GM19328 (cell line): ENCODE results near the gene TLK2.
"Not testable (repeated sequence)": the region's sequence is repeated elsewhere in the genome, so short reads cannot be mapped to it uniquely, and the experiment has no call there.

Source experiments
- ATAC-seq: cut with Tn5 transposase; IDR thresholded peaks from one replicate; pipeline ENCODE4 v1.9.1; 2021; ENCODE audit warnings: mild to moderate bottlenecking, moderate library complexity; ENCODE audit not compliant: unreplicated experiment

TLK2 gene

DNA sequence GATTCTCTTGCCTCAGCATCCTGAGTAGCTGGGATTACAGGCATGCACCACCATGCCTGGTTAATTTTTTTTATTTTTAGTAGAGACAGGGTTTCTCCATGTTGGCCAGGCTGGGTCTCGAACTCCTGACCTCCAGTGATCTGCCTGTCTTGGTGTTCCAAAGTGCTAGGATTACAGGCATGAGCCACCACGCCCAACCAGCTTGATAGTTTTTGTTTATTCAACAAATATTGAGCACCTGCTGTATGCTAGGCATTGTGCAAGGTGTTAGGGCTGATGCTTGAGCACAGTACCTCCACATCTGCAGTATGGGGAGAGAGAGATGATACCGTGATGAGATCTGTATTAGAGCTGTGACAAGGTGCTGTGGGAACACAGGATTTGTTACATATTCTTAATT lies 3.9 kb downstream of the TLK2 start:
- not testable (repeated sequence) for ATAC-seq

DNA sequence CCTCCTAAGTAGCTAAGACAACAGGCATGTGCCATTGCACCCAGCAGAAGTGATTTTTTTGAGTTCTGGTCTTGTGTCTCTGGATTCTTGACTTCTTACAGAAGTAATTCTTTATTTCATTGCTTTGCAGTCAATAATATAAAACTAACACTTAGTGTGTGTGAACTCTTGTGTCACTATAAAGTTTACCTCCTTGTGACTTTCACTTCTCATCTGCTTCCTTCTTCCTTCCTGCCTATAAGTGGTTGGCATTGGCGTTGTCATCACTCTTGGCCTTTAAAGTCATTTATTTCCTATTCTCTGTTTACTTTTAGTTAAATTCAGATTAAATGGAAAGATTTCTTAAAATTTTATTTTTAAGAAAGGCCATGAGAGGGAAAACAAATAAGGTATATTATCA lies 12.4 kb downstream of the TLK2 start:
- ATAC-seq = not testable (repeated sequence)

DNA sequence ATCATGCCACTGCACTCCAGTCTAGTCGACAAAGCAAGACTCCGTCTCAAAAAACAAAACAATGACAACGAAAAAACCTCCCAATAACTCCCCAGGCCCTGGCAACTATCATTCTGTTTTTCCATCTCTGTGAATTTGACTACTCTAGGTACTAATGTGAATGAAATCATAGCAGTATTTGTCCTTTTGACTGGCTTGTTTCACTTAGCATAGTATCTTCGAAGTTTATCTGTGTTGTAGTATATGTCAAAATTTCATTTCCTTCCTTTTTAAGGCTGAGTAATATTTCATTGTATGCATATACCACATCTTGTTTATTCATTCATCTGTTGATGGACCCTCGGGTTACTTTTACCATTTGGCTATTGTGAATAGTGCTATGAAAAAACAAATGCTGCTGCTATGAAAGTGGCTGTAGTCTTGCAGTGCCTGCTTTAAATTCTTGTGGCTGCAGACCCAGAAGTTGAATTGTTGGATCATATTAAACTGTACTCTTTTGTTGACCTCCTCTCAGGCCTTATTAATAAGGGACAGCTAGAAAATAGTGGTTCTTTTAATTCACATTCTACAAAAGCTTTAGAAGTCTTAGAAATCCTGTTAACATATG lies 14.5 kb downstream of the TLK2 start:
- not testable (repeated sequence) for ATAC-seq

DNA sequence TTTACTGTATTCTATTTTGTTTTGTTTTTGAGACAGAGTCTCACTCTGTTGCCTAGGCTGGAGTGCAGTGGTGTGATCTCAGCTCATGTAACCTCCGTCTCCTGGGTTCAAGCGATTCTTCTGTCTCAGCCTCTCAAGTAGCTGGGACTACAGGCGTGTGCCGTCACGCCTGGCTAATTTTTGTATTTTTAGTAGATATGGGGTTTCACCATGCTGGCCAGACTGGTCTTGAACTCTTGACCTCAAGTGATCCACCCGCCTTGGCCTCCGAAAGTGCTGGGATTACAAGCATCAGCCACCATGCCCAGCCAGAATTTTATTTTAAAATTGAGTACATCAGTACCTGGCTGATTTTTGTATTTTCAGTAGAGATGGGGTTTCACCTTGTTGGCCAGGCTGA lies 15.4 kb downstream of the TLK2 start:
- ATAC-seq = not testable (repeated sequence)

DNA sequence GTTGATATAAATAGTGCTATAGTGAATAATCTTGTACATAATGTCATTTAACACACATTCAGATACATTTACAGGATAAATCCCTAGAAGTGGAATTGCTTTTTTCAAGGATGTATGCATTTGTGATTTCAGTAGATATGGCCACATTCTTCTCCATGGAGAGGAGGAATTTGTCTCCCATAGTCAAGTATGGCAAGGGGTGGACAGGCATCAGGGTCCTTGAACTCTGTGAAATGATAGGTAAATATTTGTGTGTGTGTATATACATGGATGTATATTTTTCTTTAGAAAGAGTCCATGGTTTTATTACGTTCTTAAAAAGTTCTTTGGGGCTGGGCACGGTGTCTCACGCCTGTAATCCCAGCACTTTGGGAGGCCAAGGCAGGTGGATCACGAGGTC lies 17.7 kb downstream of the TLK2 start:
- not testable (repeated sequence) for ATAC-seq

DNA sequence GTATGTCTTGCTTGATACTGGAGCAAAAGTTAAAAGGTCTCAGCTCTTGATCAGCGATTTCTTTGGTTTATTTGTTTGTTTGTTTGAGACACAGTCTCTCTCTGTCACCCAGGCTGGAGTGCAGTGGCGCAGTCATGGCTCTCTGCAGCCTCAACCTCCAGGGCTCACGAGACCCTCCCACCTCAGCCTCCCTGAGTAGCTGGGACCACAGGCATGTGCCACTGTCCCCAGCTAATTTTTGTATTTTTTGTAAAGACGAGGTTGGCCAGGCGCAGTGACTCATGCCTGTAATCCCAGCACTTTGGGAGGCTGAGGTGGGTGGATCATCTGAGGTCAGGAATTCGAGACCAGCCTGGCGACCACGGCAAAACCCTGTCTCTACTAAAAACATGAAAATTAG lies 20.2 kb downstream of the TLK2 start:
- not testable (repeated sequence) for ATAC-seq

DNA sequence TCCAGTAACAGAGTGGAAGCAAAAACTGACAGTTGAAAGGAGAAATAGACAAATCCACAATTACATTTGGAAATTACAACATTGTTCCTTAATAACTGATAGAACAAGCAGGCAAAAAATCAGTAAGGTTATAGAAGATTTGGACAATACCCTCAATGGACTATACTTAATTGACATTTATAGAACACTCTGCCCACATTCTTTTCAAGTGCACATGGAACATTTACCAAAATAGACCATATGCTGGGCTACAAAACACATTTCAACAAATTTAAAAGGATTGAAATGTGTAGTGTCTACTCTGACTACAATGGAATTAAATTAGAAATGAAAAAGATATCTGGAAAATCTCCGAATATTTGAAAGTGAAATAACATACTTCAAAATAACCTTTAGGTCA lies 21.8 kb downstream of the TLK2 start:
- not testable (repeated sequence) for ATAC-seq

DNA sequence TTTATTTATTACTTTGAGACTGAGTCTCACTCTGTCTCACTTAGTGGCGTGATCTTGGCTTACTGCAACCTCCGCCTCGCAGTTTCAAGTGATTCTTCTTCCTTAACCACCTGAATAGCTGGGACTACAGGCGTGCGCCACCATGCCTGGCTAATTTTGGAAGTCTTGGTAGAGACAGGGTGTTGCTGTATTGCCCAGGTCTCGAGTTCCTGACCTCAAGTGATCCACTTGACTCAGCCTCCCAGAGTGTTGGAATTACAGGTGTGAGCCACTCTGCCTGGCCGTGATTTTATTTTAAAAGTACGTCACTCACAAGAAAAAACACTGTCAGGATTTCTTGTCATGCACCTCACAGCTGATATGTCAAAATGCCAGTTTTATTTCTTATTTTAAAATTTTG lies 26.2 kb downstream of the TLK2 start:
- ATAC-seq = not testable (repeated sequence)

DNA sequence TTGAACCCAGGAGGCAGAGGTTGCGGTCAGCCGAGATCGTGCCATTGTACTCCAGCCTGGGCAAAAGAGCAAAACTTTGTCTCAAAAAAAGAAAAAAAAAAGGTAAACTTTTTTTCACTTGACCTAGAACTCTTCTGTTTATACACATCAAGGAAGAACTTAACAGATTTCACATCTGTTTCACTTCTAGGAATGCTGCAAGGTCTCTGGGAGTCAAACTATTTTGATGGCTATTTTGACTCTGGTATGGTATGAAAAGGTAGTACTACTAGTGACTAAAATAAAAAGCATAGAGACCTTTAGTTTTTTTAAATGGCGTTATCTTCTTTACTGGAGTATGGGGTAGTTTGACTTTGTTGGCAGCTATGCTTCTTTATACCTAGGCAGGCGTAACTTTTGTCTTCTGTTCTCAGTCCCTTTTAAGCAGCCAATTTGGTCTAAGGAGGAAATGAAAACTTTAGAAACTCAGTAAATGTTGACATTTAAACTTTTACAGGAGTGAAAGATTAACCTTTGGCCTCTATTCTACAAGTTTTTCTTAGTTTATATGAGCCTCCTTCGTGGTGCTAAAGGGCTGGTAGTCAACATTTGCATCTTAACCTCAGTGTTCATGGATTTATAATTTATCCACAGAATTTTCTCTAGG lies 28.7 kb downstream of the TLK2 start:
- not testable (repeated sequence) for ATAC-seq

DNA sequence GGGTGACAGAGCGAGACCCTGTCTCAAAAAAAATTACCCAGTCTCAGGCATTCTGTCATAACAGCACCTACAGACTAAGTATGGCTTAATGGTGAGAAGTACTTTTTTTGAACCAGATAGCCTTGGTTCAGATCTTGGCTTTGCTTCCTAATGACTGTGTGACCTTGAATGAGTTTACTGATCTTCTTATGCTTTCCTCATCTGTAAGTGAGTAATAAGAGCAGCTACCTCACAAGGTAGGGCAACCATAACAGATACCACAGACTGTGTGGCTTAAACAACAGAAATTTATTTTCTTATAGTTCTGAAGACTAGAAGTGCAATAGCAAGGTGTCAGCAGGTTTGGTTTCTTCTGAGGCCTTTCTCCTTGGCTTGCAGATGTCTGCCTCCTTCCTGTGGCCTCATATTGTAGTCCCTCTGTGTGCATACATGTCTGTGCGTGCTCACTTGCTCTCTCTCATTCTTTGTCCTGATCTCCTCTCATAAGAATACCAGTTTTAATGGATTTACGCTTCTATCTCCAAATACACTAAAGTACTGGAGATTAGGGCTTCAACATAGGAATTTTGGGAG lies 31.7 kb downstream of the TLK2 start:
- not testable (repeated sequence) for ATAC-seq

DNA sequence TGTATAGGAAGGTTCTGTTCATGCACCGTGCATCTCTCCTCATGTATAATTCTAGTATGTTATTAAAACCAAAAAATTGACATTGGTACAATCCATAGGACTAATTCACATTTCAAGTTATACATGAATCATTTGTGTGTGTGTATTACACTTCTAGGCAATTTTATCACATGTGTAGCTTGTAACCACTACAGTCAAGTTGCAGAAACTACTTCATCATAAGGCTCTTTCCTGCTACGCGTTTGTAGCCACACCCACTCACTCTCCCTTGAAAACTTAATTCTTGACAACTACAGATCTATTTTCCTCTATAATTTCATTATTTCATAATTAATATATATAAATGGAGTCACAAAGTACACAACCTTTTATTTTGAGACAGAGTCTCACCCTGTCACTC lies 32.4 kb downstream of the TLK2 start:
- not testable (repeated sequence) for ATAC-seq

DNA sequence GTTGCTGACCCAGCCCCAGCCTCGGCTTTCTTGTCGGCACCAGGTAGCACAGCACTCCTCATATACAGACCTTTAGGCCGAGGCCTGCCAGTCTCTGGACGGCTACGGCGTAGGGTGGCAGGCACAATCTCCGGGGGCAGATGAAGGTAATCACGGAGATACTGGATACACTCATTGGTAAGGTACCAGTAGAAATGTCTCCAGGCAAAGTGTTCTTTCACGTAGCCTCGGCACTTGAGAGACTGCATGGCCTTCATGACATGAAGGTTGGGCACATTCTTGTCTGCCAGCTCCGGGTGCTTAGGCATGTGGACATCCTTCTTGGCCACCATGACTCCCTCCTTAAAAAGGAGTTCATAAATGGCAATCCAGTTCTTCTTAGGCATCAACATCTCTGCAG lies 37.8 kb downstream of the TLK2 start:
- not testable (repeated sequence) for ATAC-seq

DNA sequence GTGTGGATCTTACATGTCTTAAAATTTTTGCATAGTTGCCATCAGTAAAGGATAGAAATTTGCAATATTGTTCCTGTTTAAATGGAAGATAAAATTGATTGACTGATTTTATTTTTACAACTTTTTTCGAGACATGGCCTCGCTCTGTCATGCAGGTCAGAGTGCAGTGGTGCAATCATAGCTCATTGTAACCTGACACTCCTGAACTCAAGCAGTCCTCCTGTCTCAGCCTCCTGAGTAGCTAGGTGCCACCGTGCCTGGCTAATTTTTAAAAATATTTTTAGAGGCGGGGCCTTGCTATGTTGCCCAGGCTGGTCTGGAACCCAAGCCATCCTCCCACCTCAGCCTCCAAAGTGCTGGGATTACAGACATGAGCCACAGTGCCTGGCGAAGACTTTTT lies 42.7 kb downstream of the TLK2 start:
- not testable (repeated sequence) for ATAC-seq

DNA sequence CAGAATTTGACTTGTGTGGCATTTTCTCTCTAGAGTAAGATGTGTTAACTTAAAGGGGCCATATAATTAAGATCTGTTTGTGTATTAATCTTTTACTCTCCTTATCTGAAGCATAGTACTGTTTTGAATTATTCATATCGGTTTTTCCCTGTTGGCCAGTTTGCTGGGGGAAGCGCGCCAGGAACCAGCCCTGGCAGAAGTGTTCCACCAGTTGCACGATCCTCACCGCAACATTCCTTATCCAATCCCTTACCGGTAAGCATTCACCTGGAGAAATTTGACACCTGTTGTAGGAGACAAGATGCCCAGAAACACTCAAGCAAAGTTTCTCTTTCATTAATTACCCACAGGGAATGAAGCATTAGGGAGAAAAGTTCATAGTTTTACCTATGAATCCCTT lies 45.5 kb downstream of the TLK2 start:
- not testable (repeated sequence) for ATAC-seq

DNA sequence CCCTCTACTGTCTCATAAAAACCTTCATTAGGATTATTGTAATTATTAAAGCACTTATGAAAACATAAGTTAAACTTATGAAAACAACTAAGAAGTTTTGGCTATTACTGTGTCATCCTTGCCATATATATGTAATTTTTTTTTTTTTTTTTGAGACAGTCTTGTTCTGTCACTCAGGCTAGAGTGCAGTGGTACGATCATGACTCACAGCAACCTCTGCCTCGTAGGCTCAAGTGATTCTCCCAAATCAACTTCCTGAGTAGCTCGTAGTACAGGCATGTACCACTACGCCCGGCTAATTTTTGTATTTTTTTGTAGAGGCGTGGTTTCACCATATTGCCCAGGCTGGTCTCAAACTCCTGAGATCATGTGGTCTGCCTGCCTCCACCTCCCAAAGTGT lies 46.7 kb downstream of the TLK2 start:
- not testable (repeated sequence) for ATAC-seq

DNA sequence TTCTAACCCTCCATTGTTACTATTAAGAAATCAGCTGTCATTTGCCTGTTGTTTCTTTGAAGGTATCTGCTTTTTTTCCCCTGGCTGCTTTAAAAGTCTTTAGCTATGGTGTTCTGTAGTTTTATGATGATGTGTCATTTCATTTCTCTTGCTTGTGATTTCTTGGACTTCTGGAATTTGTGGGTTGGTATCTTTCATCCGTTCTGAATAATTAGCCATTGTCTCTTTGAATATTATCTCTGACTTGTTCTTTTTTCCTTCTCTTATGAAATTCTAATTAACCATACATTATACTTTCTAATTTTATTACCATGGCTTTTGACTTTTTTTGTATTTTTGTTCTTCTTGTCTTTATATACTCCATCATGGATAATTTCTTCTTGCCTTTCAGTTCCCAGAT lies 52.3 kb downstream of the TLK2 start:
- ATAC-seq = not testable (repeated sequence)

DNA sequence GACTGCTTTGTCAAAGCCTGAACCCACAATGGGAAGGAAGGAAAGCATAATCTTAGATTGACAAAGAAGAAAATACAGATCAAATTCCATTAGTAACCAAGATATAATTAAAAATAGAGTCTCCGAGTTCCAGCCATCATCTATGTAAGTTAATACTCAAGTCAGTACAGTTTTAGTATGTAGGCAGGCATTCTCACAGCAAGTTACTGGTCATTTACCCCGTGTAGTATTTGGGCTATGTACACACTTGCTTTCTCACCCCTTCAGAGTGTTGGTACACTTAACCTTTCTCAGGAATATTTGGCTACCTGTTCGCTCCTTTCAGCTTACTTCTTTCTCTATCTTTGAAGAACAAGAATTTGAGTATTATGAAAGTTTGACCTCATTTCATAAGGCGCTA lies 57.9 kb downstream of the TLK2 start:
- ATAC-seq = not testable (repeated sequence)

DNA sequence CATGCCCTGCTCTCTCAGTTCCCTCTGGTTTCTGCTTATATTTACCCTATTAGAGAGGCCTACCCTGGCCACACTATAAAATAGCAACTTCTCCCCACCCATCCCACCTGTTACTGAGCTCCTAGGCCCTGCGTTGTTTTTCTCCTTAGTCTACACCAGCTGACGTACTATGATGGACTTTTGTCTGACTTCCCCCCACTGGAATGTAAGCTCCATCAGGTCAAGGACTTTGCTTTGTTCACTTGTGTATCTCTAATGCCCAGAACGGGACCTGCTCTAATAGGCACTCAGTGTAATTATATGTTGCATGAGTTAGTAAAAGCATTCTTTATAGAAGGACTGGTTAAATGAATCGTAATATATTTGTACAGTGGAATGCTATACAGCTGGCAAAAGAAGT lies 62.4 kb downstream of the TLK2 start:
- not testable (repeated sequence) for ATAC-seq

DNA sequence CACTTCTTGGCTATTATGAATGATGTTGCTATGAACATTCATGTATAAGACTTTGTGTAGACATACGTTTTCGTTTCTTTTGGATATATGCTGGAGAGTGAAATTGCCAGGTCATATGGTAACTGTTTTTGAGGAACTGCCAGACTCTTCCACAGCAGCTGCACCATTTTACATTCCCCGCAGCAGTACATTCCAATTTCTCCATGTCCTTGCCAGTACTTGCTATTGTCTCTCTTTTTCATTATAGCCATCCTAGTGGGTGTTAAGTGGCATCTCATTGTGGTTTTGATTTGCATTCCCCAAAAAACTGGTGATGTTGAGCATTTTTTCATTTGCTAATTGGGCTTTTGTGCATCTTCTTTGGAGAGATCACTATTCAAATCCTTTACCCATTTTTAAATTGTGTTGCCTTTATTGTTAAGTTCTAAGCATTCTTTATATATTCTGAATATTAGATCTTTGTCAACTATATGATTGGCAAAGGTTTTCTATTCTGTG lies 64.7 kb downstream of the TLK2 start:
- not testable (repeated sequence) for ATAC-seq

DNA sequence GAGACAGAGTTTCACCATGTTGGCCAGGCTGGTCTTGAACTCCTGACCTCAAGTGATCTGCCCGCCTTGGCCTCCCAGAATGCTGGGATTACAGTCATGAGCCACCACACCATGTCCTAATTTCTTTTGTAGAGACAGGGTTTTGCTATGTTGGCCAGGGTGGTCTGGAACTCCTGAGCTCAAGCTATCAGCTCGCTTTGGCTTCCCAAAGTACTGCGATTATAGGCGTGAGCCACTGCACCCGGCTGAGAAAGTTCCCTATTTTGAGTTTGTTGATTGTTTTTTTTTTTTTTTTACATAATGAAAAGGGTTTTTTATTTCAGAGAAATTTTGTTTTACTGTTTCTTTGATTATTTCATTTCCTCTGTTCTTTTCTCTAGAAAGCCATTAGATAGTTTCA lies 67.4 kb downstream of the TLK2 start:
- not testable (repeated sequence) for ATAC-seq

DNA sequence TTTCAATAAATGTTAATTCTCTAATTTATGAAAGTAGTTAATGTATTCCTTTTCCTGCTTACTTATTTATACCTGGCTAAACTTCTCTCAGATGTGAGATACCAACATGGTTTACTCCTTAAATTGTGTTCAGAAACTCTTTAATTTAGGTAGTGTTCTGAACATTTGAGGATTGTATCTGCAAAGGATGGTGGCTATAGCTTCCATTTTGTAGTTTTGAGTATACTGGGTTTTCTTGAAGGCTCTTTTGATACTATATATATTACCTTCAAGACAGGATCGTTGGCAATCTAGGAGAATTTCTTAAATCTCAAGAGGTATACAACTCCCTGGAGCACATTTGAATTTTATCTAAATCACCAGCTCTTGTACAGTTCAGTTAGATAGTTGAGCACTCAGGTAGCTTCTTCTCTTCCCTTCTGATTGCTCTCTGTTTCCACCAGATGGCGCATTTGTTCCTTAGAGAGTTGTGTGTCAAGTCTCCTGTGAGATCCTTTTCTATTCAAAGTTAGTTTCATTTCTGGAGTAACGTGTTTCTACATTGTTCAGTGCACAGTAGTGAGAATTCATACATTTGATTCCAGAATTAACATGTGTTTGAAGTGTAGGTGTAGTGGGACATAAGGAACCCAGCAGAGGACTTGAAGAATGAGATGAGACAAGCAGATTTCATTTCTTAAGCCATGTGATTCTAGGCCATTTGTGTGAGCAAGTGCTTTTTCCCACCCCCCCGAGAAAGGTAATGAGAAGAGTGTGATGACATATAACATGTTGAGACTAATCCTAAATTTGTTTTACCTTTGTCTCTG lies 74.4 kb downstream of the TLK2 start:
- not testable (repeated sequence) for ATAC-seq
